ENCODE measurements around the gene UBE2D1. TPM values are rescaled to one million over a fixed set of nuclear protein-coding genes. Genes with fewer than 3 reads are reported as not detected.

The UBE2D1 gene
- total and polyA plus RNA-seq, 9 donors: 7.0 to 18.0 (median 14.1) TPM

- no peaks in the 10 kb centered on the region for H3K9me3 ChIP-seq (replicated peaks; ENCODE audit: control insufficient read depth, low read depth, low read length)
- H3K4me1 ChIP-seq (ENCODE audit: control insufficient read depth, insufficient read depth, low read length): no peaks in the 10 kb centered on the region
- peak; percentile 29 for DNase-seq
- no peaks in the 10 kb centered on the region for H3K27me3 ChIP-seq (ENCODE audit: control insufficient read depth, insufficient read depth, low read length)
- no peak overlapping the region for H3K4me3 ChIP-seq (ENCODE audit: low read length)
- H3K27ac ChIP-seq (ENCODE audit: low read length): no peak overlapping the region
- no peaks in the 10 kb centered on the region for H3K36me3 ChIP-seq (ENCODE audit: control insufficient read depth, insufficient read depth, low read length)
Observed at GRCh38 chr10:58311026-58311425, 23.8 kb upstream of the UBE2D1 start.

GRCh38 chr10:58316874-58317273, 17.9 kb upstream of the UBE2D1 start:
- no peak overlapping the region for H3K27ac ChIP-seq (ENCODE audit: low read length)
- H3K9me3 ChIP-seq (replicated peaks; ENCODE audit: control insufficient read depth, low read depth, low read length): no peaks in the 10 kb centered on the region
- no peaks in the 10 kb centered on the region for H3K4me1 ChIP-seq (ENCODE audit: control insufficient read depth, insufficient read depth, low read length)
- H3K36me3 ChIP-seq (ENCODE audit: control insufficient read depth, insufficient read depth, low read length): no peaks in the 10 kb centered on the region
- no peak overlapping the region for H3K4me3 ChIP-seq (ENCODE audit: low read length)
- H3K27me3 ChIP-seq (ENCODE audit: control insufficient read depth, insufficient read depth, low read length): no peaks in the 10 kb centered on the region
- DNase-seq: no peak

GRCh38 chr10:58318346-58318745, 16.5 kb upstream of the UBE2D1 start:
- Histone ChIP-seq H3K36me3 (ENCODE audit: control insufficient read depth, insufficient read depth, low read length) (no peaks in the 10 kb centered on the region), H3K9me3 (replicated peaks; ENCODE audit: control insufficient read depth, low read depth, low read length) (no peaks in the 10 kb centered on the region), H3K4me3 (ENCODE audit: low read length) (no peak overlapping the region), H3K4me1 (ENCODE audit: control insufficient read depth, insufficient read depth, low read length) (no peaks in the 10 kb centered on the region), H3K27me3 (ENCODE audit: control insufficient read depth, insufficient read depth, low read length) (no peaks in the 10 kb centered on the region), H3K27ac (ENCODE audit: low read length) (no peak overlapping the region)
- 25% methylated on average over 1 of the region's 2 CpGs for WGBS (ENCODE audit: insufficient coverage)
- no peak for DNase-seq

- Histone ChIP-seq H3K9me3 (replicated peaks; ENCODE audit: control insufficient read depth, low read depth, low read length) (no peaks in the 10 kb centered on the region), H3K4me3 (ENCODE audit: low read length) (no peak overlapping the region), H3K27ac (ENCODE audit: low read length) (no peak overlapping the region), H3K36me3 (ENCODE audit: control insufficient read depth, insufficient read depth, low read length) (no peaks in the 10 kb centered on the region), H3K4me1 (ENCODE audit: control insufficient read depth, insufficient read depth, low read length) (no peaks in the 10 kb centered on the region), H3K27me3 (ENCODE audit: control insufficient read depth, insufficient read depth, low read length) (no peaks in the 10 kb centered on the region)
- whole genome bisulfite sequencing (ENCODE audit: insufficient coverage): no CpG with 5 or more reads among the region's 1 CpG
- no peak for DNase-seq
Observed at GRCh38 chr10:58319599-58319998, 15.2 kb upstream of the UBE2D1 start.

GRCh38 chr10:58320351-58321049, 14.3 kb upstream of the UBE2D1 start:
- Histone ChIP-seq H3K27me3 (ENCODE audit: control insufficient read depth, insufficient read depth, low read length) (no peaks in the 10 kb centered on the region), H3K36me3 (ENCODE audit: control insufficient read depth, insufficient read depth, low read length) (no peaks in the 10 kb centered on the region), H3K4me3 (ENCODE audit: low read length) (no peak overlapping the region), H3K4me1 (ENCODE audit: control insufficient read depth, insufficient read depth, low read length) (no peaks in the 10 kb centered on the region), H3K9me3 (replicated peaks; ENCODE audit: control insufficient read depth, low read depth, low read length) (no peaks in the 10 kb centered on the region), H3K27ac (ENCODE audit: low read length) (no peak overlapping the region)
- WGBS (ENCODE audit: insufficient coverage): 98% methylated on average over 4 of the region's 4 CpGs
- DNase-seq: no peak

GRCh38 chr10:58322072-58322834, 12.6 kb upstream of the UBE2D1 start:
- WGBS (ENCODE audit: insufficient coverage): 80% methylated on average over 1 of the region's 3 CpGs
- Histone ChIP-seq H3K4me1 (ENCODE audit: control insufficient read depth, insufficient read depth, low read length) (peaks cover 3% of the 10 kb centered on the region), H3K27ac (ENCODE audit: low read length) (no peak overlapping the region), H3K36me3 (ENCODE audit: control insufficient read depth, insufficient read depth, low read length) (no peaks in the 10 kb centered on the region), H3K27me3 (ENCODE audit: control insufficient read depth, insufficient read depth, low read length) (no peaks in the 10 kb centered on the region), H3K4me3 (ENCODE audit: low read length) (no peak overlapping the region), H3K9me3 (replicated peaks; ENCODE audit: control insufficient read depth, low read depth, low read length) (no peaks in the 10 kb centered on the region)
- DNase-seq: peak; percentile 29

- Histone ChIP-seq H3K4me3 (ENCODE audit: low read length) (no peak overlapping the region), H3K27me3 (ENCODE audit: control insufficient read depth, insufficient read depth, low read length) (no peaks in the 10 kb centered on the region), H3K9me3 (replicated peaks; ENCODE audit: control insufficient read depth, low read depth, low read length) (no peaks in the 10 kb centered on the region), H3K27ac (ENCODE audit: low read length) (no peak overlapping the region), H3K4me1 (ENCODE audit: control insufficient read depth, insufficient read depth, low read length) (peaks cover 4% of the 10 kb centered on the region), H3K36me3 (ENCODE audit: control insufficient read depth, insufficient read depth, low read length) (no peaks in the 10 kb centered on the region)
- DNase-seq: no peak
- no CpG with 5 or more reads among the region's 1 CpG for WGBS (ENCODE audit: insufficient coverage)
Observed at GRCh38 chr10:58322835-58323209, 12.0 kb upstream of the UBE2D1 start.

GRCh38 chr10:58326967-58327381, 7.8 kb upstream of the UBE2D1 start:
- DNase-seq: peak; percentile 78
- Histone ChIP-seq H3K9me3 (replicated peaks; ENCODE audit: control insufficient read depth, low read depth, low read length) (no peaks in the 10 kb centered on the region), H3K4me3 (ENCODE audit: low read length) (peak overlapping the region; percentile 24), H3K4me1 (ENCODE audit: control insufficient read depth, insufficient read depth, low read length) (peaks cover 4% of the 10 kb centered on the region), H3K27ac (ENCODE audit: low read length) (no peak overlapping the region), H3K36me3 (ENCODE audit: control insufficient read depth, insufficient read depth, low read length) (no peaks in the 10 kb centered on the region), H3K27me3 (ENCODE audit: control insufficient read depth, insufficient read depth, low read length) (no peaks in the 10 kb centered on the region)
- WGBS (ENCODE audit: insufficient coverage): 13% methylated on average over 22 of the region's 25 CpGs

- no peaks in the 10 kb centered on the region for H3K9me3 ChIP-seq (replicated peaks; ENCODE audit: control insufficient read depth, low read depth, low read length)
- H3K27me3 ChIP-seq (ENCODE audit: control insufficient read depth, insufficient read depth, low read length): no peaks in the 10 kb centered on the region
- WGBS (ENCODE audit: insufficient coverage): no CpG with 5 or more reads among the region's 1 CpG
- no peaks in the 10 kb centered on the region for H3K36me3 ChIP-seq (ENCODE audit: control insufficient read depth, insufficient read depth, low read length)
- no peak overlapping the region for H3K27ac ChIP-seq (ENCODE audit: low read length)
- H3K4me1 ChIP-seq (ENCODE audit: control insufficient read depth, insufficient read depth, low read length): peaks cover 4% of the 10 kb centered on the region
- no peak for DNase-seq
- no peak overlapping the region for H3K4me3 ChIP-seq (ENCODE audit: low read length)
Observed at GRCh38 chr10:58328233-58328632, 6.6 kb upstream of the UBE2D1 start.

GRCh38 chr10:58330431-58330830, 4.4 kb upstream of the UBE2D1 start:
- Histone ChIP-seq H3K36me3 (ENCODE audit: control insufficient read depth, insufficient read depth, low read length) (no peaks in the 10 kb centered on the region), H3K4me3 (ENCODE audit: low read length) (no peak overlapping the region), H3K27me3 (ENCODE audit: control insufficient read depth, insufficient read depth, low read length) (no peaks in the 10 kb centered on the region), H3K27ac (ENCODE audit: low read length) (no peak overlapping the region), H3K4me1 (ENCODE audit: control insufficient read depth, insufficient read depth, low read length) (peaks cover 6% of the 10 kb centered on the region), H3K9me3 (replicated peaks; ENCODE audit: control insufficient read depth, low read depth, low read length) (no peaks in the 10 kb centered on the region)
- no peak for DNase-seq
- WGBS (ENCODE audit: insufficient coverage): no CpG with 5 or more reads among the region's 1 CpG
